ENCODE measurements around the gene RBPJ. TPM values are rescaled to one million over a fixed set of nuclear protein-coding genes. Genes with fewer than 3 reads are reported as not detected.

RBPJ gene
- total RNA-seq, 2 donors from 2014 or later, result 41.7 to 98.2 TPM

GRCh38 chr4:26425953-26426352 is 105.1 kb downstream of the RBPJ start:
- intact Hi-C loops (cut with DNase I), result no loop called here

GRCh38 chr4:26426892-26427291 is 106.1 kb downstream of the RBPJ start:
- no peak overlapping the region for H3K4me3 ChIP-seq
- no peak for TF ChIP-seq CTCF (IDR thresholded peaks at IDR 0.05)
- intact Hi-C loops (cut with DNase I), result no loop called here
- H3K27ac ChIP-seq, result no peak overlapping the region
- H3K27me3 ChIP-seq, result no peaks in the 10 kb centered on the region
- no peaks in the 10 kb centered on the region for H3K9me3 ChIP-seq
- no peak for DNase-seq
- H3K4me1 ChIP-seq, result no peaks in the 10 kb centered on the region
- no peak overlapping the region for H3K9ac ChIP-seq (ENCODE audit: low read depth in 2 of 2, low read length in 2 of 2)
- H3K36me3 ChIP-seq, result no peaks in the 10 kb centered on the region

More at GRCh38 chr4:26425953-26426352, 105.1 kb downstream of the RBPJ start:
- DNase-seq, result no peak
- Histone ChIP-seq H3K9ac (ENCODE audit: low read depth in 2 of 2, low read length in 2 of 2) (no peak overlapping the region), H3K4me3 (no peak overlapping the region), H3K27ac (no peak overlapping the region), H3K4me1 (no peaks in the 10 kb centered on the region), H3K36me3 (no peaks in the 10 kb centered on the region), H3K9me3 (no peaks in the 10 kb centered on the region), H3K27me3 (no peaks in the 10 kb centered on the region)
- TF ChIP-seq CTCF (IDR thresholded peaks at IDR 0.05), result no peak

- Histone ChIP-seq H3K9me3 (no peaks in the 10 kb centered on the region), H3K27ac (no peak overlapping the region), H3K4me3 (no peak overlapping the region), H3K27me3 (no peaks in the 10 kb centered on the region), H3K4me1 (no peaks in the 10 kb centered on the region), H3K9ac (ENCODE audit: low read depth in 2 of 2, low read length in 2 of 2) (no peak overlapping the region), H3K36me3 (no peaks in the 10 kb centered on the region)
- no peak for DNase-seq
- no peak for TF ChIP-seq CTCF (IDR thresholded peaks at IDR 0.05)
- intact Hi-C loops (cut with DNase I), result no loop called here
Measured at GRCh38 chr4:26429910-26430309, 109.1 kb downstream of the RBPJ start.

GRCh38 chr4:26431461-26432180 is 110.8 kb downstream of the RBPJ start:
- Histone ChIP-seq H3K9ac (ENCODE audit: low read depth in 2 of 2, low read length in 2 of 2) (no peak overlapping the region), H3K9me3 (no peaks in the 10 kb centered on the region), H3K27ac (no peak overlapping the region), H3K36me3 (no peaks in the 10 kb centered on the region), H3K27me3 (no peaks in the 10 kb centered on the region), H3K4me1 (no peaks in the 10 kb centered on the region), H3K4me3 (no peak overlapping the region)
- DNase-seq, result no peak
- intact Hi-C loops (cut with DNase I), result no loop called here
- TF ChIP-seq CTCF (IDR thresholded peaks at IDR 0.05), result no peak

- H3K4me3 ChIP-seq, result no peak overlapping the region
- no peaks in the 10 kb centered on the region for H3K36me3 ChIP-seq
- no peak overlapping the region for H3K9ac ChIP-seq (ENCODE audit: low read depth in 2 of 2, low read length in 2 of 2)
- intact Hi-C loops (cut with DNase I), result no loop called here
- no peak overlapping the region for H3K27ac ChIP-seq
- DNase-seq, result no peak
- H3K27me3 ChIP-seq, result no peaks in the 10 kb centered on the region
- no peaks in the 10 kb centered on the region for H3K4me1 ChIP-seq
- no peaks in the 10 kb centered on the region for H3K9me3 ChIP-seq
- TF ChIP-seq CTCF (IDR thresholded peaks at IDR 0.05), result no peak
Measured at GRCh38 chr4:26432419-26432818, 111.6 kb downstream of the RBPJ start.
